Esophagus muscularis mucosa (tissue), 4 donors: ENCODE measurements around the gene SKP1. TPM values are rescaled to one million over a fixed set of nuclear protein-coding genes. Genes with fewer than 3 reads are reported as not detected.

Experiments used
- DNase-seq: peaks from one replicate; pipeline ENCODE4 v3.0.0-alpha.2; 2017; ENCODE audit errors: extremely low spot score
- H3K27ac ChIP-seq, 4 donors: fragments of 200-600 bp; sonication (generic); replicated peaks in 1 of 4; 1 replicate in 3 of 4; 2 replicates in 1 of 4; pipeline ENCODE4 v1.5.1; 2016 to 2019; ENCODE audit warnings: mild to moderate bottlenecking in 1 of 4
- H3K27me3 ChIP-seq, 4 donors: fragments of 200-600 bp; sonication (generic); one replicate each; pipeline versions ENCODE4 v1.5.1 to v1.6.0; 2016 to 2019
- H3K36me3 ChIP-seq, 4 donors: fragments of 200-600 bp; sonication (generic); one replicate each; pipeline ENCODE4 v1.5.1; 2016 to 2019
- H3K4me1 ChIP-seq, 4 donors: fragments of 200-600 bp; sonication (generic); one replicate each; pipeline ENCODE4 v1.5.1; 2016 to 2019
- H3K4me3 ChIP-seq, 4 donors: fragments of 200-600 bp; sonication (generic); 1 replicate in 2 of 4; 2 replicates in 2 of 4; pipeline ENCODE4 v1.5.1; 2016 to 2019; ENCODE audit warnings: mild to moderate bottlenecking in 4 of 4, moderate library complexity in 1 of 4
- H3K9me3 ChIP-seq, 4 donors: fragments of 200-600 bp; sonication (generic); 1 replicate in 3 of 4; 2 replicates in 1 of 4; pipeline ENCODE4 v1.5.1; 2016 to 2019
- EP300 ChIP-seq: sonication (generic); formaldehyde crosslinking; IDR thresholded peaks from one replicate; pipeline ENCODE4 v1.6.1; 2017; ENCODE audit warnings: antibody characterized with exemption
- POLR2A ChIP-seq: fragments of 450-650 bp; IDR thresholded peaks from one replicate; pipeline ENCODE4 v1.6.1; 2017; ENCODE audit warnings: antibody characterized with exemption, moderate library complexity, mild to moderate bottlenecking, low read depth
- POLR2AphosphoS5 ChIP-seq, 2 donors: sonication (generic); formaldehyde crosslinking; IDR thresholded peaks; one replicate each; pipeline ENCODE4 v1.6.1; 2017; ENCODE audit warnings: antibody characterized with exemption in 2 of 2
- WGBS: methylation state at CpG from one replicate; pipeline ENCODE4 v1.1.5; 2018; 5-methylcytosine and 5-hydroxymethylcytosine counted together
- intact Hi-C: fragments of 100-400 bp; cut with DNase I; formaldehyde crosslinking; loops from one replicate; pipeline ENCODE4 v1.15.1; 2023
- total RNA-seq, 4 donors: library from RNA; depleted of rRNA; stranded (reverse); fragments of >200 nt; gene quantifications; one replicate each; pipeline versions ENCODE4 v1.1.0 to v1.2.1, GENCODE V29; 2016
- TF ChIP-seq, protein P1 (sequence below), 3 experiments: fragments of 200-600 bp in 2 of 3; fragments of 450-650 bp in 1 of 3; sonication (generic) in 2 of 3; IDR thresholded peaks; one replicate each; pipeline ENCODE4 v1.5.1; 2017 to 2019; ENCODE audit warnings: antibody characterized with exemption in 3 of 3, mild to moderate bottlenecking in 2 of 3, moderate library complexity in 1 of 3

The SKP1 gene
- total RNA-seq, 4 donors from 2014 or later = 170 to 345 (median 322) TPM

DNA sequence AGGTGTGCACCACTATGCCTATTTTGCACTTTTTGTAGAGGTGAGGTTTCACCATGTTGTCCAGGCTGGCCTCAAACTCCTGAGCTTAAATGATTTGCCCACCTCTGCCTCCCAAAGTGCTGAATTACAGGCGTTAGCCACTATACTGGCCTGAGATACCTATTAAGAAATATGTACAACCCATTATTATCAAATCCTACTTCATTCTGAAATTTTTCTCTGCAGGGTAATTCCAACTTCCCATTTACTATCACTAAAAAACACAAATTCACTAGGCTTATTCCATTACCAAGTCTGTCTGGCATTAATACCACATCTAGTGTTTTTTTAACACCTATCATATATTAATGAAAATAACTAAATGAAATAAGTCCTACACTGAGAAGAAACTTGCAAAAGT, 30.9 kb upstream of the SKP1 start:
- intact Hi-C loops = no loop called here
- DNase-seq = no peak
- Histone ChIP-seq H3K4me1 (peaks cover 54 to 65% (median 63%) of the 10 kb centered on the region in 4 donors), H3K4me3 (no peak overlapping the region), H3K27me3 (no peaks in the 10 kb centered on the region), H3K36me3 (peaks cover 0 to 30% (median 15%) of the 10 kb centered on the region in 4 donors), H3K9me3 (no peaks in the 10 kb centered on the region), H3K27ac (no peak overlapping the region)
- TF ChIP-seq, protein P1, sequence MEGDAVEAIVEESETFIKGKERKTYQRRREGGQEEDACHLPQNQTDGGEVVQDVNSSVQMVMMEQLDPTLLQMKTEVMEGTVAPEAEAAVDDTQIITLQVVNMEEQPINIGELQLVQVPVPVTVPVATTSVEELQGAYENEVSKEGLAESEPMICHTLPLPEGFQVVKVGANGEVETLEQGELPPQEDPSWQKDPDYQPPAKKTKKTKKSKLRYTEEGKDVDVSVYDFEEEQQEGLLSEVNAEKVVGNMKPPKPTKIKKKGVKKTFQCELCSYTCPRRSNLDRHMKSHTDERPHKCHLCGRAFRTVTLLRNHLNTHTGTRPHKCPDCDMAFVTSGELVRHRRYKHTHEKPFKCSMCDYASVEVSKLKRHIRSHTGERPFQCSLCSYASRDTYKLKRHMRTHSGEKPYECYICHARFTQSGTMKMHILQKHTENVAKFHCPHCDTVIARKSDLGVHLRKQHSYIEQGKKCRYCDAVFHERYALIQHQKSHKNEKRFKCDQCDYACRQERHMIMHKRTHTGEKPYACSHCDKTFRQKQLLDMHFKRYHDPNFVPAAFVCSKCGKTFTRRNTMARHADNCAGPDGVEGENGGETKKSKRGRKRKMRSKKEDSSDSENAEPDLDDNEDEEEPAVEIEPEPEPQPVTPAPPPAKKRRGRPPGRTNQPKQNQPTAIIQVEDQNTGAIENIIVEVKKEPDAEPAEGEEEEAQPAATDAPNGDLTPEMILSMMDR (IDR thresholded peaks at IDR 0.05) = no peak
- TF ChIP-seq POLR2AphosphoS5 (IDR thresholded peaks at IDR 0.05) (no peak), POLR2A (no peak), EP300 (no peak)
- 70% methylated on average over 1 of the region's 1 CpG for WGBS

DNA sequence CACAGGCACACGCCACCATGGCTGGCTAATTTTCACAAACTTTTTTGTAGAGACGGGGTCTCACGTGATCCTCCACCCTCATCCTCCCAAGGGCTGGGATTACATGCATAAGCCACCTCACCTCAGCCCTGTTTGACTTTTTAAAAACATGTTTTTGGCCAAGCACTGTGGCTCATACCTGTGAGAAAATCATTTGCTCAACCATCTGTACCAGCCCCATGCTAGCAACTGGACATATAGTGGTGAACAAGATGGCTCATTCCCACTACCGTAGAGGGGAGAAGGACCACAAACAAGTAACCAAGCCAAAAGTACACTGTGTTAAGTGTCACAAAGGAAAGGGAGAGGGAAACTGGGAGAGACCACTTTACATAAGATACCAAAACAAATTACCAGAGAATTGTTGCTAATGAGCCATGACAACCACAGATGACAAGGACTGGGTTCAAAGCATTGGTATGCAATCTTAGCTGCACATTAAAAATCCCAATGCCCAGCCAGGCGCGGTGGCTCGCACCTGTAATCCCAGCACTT, 29.9 kb upstream of the SKP1 start:
- intact Hi-C loops = no loop called here
- H3K9me3 ChIP-seq = no peaks in the 10 kb centered on the region
- peaks cover 48 to 55% (median 55%) of the 10 kb centered on the region in 4 donors for H3K4me1 ChIP-seq
- 84% methylated on average over 7 of the region's 7 CpGs for WGBS
- no peak for DNase-seq
- TF ChIP-seq, protein P1 (IDR thresholded peaks at IDR 0.05) = no peak
- TF ChIP-seq POLR2AphosphoS5 (IDR thresholded peaks at IDR 0.05) = no peak
- no peak for TF ChIP-seq POLR2A
- no peak for TF ChIP-seq EP300
- H3K36me3 ChIP-seq = peaks cover 0 to 38% (median 20%) of the 10 kb centered on the region in 4 donors
- no peak overlapping the region for H3K4me3 ChIP-seq
- H3K27ac ChIP-seq = no peak overlapping the region
- H3K27me3 ChIP-seq = no peaks in the 10 kb centered on the region

DNA sequence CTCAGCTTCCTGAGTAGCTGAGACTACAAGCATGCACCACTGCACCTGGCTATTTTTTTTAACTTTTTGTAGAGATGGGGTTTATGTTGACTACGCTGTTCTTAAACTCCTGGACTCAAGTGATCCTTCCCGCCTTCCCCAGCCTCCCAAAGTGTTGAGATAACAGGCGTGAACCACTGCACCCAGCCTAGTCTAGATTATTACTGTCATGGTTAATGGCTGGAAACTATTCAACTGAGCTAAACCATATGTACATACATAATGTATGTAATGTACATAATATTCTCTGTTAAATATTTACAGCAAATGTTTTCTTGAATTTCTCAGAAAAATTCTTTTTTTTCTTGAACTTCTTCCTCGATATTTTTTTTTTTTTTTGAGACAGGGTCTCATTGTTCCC, 27.8 kb upstream of the SKP1 start:
- 92% methylated on average over 4 of the region's 4 CpGs for WGBS
- no peak for DNase-seq
- H3K4me1 ChIP-seq = peaks cover 27 to 35% (median 34%) of the 10 kb centered on the region in 4 donors
- no peak for TF ChIP-seq EP300
- no peak for TF ChIP-seq POLR2AphosphoS5 (IDR thresholded peaks at IDR 0.05)
- TF ChIP-seq POLR2A = no peak
- TF ChIP-seq, protein P1 (IDR thresholded peaks at IDR 0.05) = no peak
- no peaks in the 10 kb centered on the region for H3K27me3 ChIP-seq
- no peaks in the 10 kb centered on the region for H3K9me3 ChIP-seq
- no peak overlapping the region for H3K27ac ChIP-seq
- H3K4me3 ChIP-seq = no peak overlapping the region
- intact Hi-C loops = no loop called here
- peaks cover 14 to 60% (median 41%) of the 10 kb centered on the region in 4 donors for H3K36me3 ChIP-seq

DNA sequence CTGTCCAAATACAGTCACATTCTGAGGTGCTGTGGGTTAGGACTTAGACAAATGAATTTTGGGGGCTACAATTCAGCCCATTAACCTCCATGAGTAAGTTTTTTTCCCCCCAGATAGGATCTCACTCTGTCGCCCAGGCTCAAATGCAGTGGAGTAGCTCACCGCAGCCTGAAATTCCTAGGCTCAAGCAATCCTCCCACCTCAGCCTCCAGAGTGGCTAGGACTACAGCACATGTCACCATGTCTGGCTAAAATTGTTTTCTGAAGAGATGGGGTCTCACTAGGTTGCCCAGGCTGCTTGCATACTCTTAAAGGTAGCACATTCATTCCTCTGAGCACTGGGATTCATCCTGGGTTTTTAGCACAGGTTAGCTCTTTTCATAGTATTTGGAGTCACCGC, 26.9 kb upstream of the SKP1 start:
- TF ChIP-seq EP300 (no peak), POLR2A (no peak), POLR2AphosphoS5 (IDR thresholded peaks at IDR 0.05) (no peak)
- TF ChIP-seq, protein P1 (IDR thresholded peaks at IDR 0.05) = no peak
- Histone ChIP-seq H3K27me3 (no peaks in the 10 kb centered on the region), H3K27ac (no peak overlapping the region), H3K4me3 (no peak overlapping the region), H3K4me1 (peaks cover 18 to 26% (median 24%) of the 10 kb centered on the region in 4 donors), H3K9me3 (no peaks in the 10 kb centered on the region), H3K36me3 (peaks cover 23 to 69% (median 51%) of the 10 kb centered on the region in 4 donors)
- intact Hi-C loops = no loop called here
- DNase-seq = no peak
- WGBS = 93% methylated on average over 3 of the region's 3 CpGs

DNA sequence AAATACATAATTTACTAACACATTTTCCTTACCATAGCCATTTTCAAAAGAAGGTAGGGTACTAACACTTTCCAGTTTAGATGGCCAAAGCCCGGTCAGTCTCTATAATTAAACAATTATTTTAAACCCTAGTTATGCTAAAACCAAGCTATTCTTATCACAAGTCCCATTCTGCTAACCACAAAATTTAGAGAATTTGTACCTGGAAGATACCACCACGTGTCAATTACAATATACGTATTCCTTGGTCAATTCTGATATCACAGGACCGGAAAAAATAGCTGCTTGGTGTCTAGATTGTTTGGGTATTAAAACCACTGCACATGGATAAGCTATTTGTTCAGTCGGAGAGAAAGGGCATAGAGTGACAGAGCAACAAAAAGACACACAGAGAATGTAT, 18.9 kb upstream of the SKP1 start:
- no peak overlapping the region for H3K4me3 ChIP-seq
- intact Hi-C loops = no loop called here
- 81% methylated on average over 5 of the region's 5 CpGs for WGBS

More for the DNA sequence above, 18.9 kb upstream of the SKP1 start:
- TF ChIP-seq POLR2AphosphoS5 (IDR thresholded peaks at IDR 0.05) (no peak), EP300 (no peak), POLR2A (no peak)
- TF ChIP-seq, protein P1 (IDR thresholded peaks at IDR 0.05) = no peak
- Histone ChIP-seq H3K4me1 (no peaks in the 10 kb centered on the region), H3K9me3 (no peaks in the 10 kb centered on the region), H3K27me3 (no peaks in the 10 kb centered on the region), H3K36me3 (peaks cover 38 to 61% (median 44%) of the 10 kb centered on the region in 4 donors), H3K27ac (no peak overlapping the region)
- no peak for DNase-seq
